Measurements from ENCODE around the gene KRT6C.
"Not testable (repeated sequence)": the region's sequence is repeated elsewhere in the genome, so short reads cannot be mapped to it uniquely, and the experiment has no call there.

The KRT6C gene

GRCh38 chr12:52499806-52500560 is 26.4 kb upstream of the KRT6C start:
- DNase-seq, result no peak

DNA sequence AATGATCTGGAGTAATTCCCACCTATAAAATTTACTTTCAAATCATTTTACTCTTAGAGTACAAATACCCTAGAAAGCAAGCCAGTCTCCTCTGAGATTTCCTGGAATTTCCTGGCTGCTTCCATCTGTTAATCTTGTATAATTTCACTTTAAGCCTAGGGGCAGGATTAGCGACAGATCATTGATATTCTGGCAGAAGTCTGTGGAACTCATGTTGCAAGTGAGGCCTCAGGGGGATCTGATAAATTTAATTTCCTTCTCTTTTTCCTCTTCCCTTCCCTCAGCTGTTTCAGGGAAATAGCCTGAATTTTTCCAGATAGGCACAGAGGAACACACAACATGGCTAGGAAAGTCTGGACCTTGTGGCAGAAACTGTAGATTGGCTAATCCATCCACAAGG is 25.3 kb upstream of the KRT6C start:
- DNase-seq, result no peak

DNA sequence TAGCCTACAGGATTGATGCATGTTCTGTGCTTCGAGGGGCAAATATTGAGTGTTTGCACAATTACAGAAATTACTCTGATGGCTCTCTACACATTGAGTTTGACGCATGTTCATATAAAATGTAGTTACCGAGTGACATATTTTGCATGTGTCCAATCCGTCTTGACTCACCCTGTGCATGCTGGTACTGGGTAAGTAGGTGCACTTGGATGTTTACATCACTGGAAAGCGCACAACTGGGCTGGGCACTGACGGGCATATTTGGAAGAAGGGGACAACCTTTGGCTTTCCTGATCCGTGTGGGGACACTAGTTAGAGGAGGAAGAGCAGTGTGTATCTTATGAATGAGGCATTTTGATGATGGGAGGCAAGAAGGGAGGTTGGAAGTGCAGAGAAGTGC is 24.4 kb upstream of the KRT6C start:
- DNase-seq, result no peak

- DNase-seq, result no peak
These were observed 23.0 kb upstream of the KRT6C start for GRCh38 chr12:52496590-52497071.

DNA sequence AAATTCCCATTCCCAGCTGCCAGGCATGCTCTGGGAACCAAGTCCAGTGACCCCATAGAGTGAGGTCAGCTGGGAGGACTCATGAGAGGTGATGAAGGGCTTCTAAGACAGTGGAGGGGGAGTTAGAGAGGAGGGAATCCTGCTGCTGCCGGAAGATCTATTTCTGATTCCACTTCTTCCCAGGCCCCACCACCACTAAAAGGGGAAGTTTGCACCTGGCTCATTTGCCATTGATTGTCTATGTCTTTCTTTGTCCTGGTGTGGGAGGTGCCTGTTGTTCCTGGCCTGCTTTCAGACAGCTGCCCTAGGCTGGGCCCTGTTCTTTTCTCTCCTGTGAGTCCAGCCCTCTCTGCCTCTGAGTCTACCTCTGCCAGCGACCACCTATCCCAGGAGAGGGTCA is 22.4 kb upstream of the KRT6C start:
- DNase-seq, result no peak

- no peak for DNase-seq
These were observed 21.8 kb upstream of the KRT6C start for GRCh38 chr12:52495389-52495788.

DNA sequence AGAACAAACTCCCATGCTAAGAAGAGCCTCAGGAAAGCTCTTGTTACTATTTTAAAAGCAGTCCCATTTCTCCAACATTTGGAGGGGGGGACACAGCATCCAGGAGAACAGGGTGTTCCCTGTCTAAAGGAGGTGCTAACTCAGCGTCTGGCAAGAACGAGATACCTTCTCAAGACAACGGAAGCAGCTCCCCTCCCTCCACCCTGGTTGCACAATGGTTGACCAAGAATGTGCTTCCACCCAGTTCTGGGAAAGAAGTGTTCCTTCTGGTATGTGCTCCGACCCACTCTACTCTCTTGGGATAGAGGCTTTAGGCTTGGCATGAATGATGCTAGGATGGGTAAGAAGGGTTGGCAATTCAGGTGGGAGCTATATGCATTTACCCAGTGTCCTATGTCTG is 20.9 kb upstream of the KRT6C start:
- DNase-seq, result no peak

- DNase-seq, result no peak
These were observed 20.5 kb upstream of the KRT6C start for GRCh38 chr12:52494100-52494499.

- DNase-seq, result no peak
These were observed 19.6 kb upstream of the KRT6C start, which contains the start of gene KRT6A for GRCh38 chr12:52493172-52493571. TSS of gene KRT6A (minus strand) at chr12:52493257. CDS start at chr12:52493188, 69 bp downstream.

- not testable (repeated sequence) for DNase-seq
These were observed 18.8 kb upstream of the KRT6C start for GRCh38 chr12:52492405-52492804.

GRCh38 chr12:52491495-52491894 is 17.9 kb upstream of the KRT6C start:
- DNase-seq, result not testable (repeated sequence)

- no peak for DNase-seq
These were observed 15.1 kb upstream of the KRT6C start for GRCh38 chr12:52488736-52489135.

DNA sequence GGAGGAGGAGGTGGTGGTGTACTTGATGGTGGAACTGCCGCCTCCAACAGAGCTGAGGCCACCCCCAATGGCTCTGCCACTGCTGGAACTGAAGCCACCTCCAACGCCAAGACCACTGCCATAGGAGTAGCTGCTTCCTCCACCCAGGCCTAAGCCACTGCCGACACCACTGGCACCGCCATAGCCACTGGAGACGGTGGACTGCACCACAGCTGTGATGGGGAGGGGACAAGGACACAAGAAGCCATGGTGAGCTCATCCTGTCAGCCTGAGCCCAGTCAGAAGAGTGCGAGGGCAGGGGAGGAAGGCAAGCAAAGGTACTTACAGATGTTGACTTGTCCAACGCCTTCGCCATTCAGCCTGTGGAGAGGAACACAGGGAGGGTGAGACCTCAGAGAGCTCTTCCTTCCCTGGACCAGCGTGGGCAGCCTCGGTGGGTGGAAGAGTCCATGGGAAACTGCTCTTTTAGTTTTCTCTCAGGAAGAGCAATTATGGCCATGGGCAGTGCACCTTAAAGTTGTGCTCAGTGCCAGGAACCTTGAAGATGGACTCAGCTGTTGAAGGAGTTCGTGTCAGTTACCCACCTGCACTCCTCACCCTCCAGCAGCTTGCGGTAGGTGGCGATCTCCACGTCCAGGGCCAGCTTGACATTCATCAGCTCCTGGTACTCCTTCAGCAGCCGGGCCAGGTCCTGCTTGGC is 14.3 kb upstream of the KRT6C start:
- not testable (repeated sequence) for DNase-seq

DNA sequence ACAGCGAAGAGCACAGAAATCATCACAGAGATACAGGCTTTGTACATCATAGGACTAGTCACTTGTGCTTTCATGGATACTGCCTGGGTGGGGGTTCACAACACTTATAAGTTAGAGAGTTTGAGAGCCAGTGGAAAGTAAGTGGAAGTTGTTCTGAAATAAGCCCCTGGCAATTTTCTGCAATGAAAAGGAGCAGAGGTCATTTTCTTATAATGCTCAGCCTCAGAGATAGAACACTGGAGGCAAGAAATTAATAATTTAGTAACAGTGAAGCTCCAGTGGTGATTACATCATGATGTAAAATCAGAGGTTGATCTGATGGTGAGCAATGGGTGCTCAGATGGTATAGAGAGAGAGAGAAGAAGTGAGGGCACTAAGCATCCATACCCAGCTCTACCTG is 13.6 kb upstream of the KRT6C start:
- no peak for DNase-seq

DNA sequence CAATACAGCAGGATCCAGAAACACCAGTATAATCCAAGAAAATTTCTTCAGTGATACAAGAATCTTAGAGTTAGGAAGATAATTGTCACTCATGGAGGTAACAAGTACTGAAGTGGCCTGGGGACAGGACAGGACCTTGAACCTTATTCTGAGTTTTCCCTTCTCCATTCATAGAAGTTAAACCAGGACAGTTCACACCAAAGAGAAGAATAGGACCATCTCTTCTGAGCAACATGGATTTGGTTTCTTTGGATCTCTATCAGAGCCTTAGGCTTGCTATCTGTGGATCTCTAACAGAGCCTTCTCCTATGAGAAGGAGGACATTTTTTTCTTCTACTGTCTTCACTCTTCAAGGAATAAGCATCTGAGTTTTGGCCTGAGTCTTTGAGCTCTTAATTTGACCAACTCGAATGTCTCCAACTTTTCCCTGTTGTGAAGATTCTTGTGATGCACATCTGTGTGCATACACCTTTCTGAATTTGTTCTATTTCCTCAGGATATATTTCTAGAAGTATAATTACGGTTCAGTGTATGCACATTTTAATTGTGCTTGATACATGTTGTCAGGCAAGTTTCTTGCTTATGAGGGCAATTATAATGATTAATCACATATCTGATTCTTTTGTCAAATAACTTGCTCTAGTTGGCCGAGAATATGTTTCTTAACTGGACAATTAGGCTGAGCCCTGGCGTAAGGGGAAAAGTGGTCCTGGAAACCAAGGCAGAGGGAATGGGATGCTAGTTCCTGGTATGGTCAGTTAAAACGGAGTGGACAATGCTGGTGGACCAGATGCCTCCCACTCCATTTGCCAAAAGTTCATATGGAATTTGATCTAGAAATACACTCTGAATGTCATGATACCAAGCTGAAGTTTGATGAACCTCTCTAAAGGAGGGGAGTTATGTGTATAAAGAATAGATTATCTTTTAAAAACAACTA is 12.8 kb upstream of the KRT6C start:
- no peak for DNase-seq

GRCh38 chr12:52480073-52480472 is 6.5 kb upstream of the KRT6C start:
- DNase-seq, result no peak

DNA sequence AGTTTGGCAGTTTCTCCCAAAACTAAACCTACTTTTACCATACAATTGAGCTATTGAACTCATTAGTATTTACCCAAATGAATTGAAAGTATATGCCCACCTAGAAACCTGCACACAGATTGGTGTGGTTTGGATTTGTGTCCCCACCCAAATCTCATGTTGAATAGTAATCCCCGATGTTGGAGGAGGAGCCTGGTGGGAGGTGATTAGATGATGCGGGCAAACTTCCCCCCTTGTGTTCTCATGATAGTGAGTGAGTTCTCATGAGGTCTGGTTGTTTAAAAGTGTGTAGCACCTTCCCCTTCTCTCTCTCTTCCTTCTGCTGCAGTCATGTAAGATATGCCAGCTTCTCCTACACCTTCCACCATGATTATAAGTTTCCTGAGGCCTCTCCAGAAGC is 4.0 kb upstream of the KRT6C start:
- no peak for DNase-seq

DNA sequence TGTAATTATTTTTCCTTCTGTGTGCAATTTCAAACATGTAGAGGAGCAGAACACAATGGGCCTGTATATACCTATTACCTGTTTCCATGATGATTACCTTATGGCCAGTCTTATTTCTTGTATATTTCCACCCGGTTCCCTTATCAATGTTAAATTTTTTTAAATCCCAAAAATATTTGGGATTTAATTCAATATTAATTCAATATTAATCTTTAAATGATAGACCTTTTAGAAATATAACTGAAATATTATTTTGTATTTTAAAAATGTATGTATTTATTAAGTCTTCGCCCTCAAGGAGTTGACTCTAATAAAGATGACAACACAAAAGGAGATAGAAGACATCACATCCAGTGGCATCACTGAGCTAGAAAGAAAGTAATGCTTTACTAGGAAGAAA is 607 bp upstream of the KRT6C start:
- no peak for DNase-seq

- DNase-seq, result no peak
These were observed 3.8 kb downstream of the KRT6C start for GRCh38 chr12:52469853-52470252.

DNA sequence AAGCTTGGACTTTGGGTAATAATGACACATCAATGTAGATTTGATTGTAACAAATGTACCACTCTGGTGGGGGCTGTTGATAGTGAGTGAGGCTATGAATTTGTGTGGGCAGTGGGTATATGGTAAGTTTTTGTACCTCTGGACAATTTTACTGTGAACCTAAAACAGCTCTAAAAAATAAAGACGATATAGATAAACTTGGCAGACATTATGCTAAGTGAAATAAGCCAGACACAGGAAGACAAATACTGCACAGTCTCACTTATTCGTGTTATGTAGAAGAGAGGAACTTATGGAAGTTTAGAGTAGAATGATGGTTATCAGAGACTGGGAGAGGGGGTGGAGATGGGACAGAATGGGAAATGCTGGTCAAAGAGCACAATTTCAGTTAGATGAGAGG is 8.7 kb downstream of the KRT6C start:
- DNase-seq, result no peak

DNA sequence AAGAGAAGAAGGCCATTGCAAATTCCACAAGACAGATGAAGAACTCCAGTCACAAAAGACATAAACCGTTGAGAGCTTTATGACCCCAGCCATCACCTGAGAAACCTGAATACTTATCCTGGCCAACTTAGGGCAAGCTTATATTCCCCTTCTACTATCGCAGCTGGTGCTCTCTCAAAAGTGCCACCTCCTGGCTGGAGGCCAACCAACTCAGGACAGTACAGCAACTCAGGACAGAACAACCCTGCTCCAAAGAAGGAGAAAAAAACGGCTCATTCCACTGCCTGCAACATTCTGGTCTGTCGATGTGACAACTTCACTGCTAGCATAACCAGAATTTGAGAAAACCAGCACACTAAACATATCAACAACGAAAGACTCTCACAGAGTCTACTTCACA is 11.9 kb downstream of the KRT6C start:
- no peak for DNase-seq

DNA sequence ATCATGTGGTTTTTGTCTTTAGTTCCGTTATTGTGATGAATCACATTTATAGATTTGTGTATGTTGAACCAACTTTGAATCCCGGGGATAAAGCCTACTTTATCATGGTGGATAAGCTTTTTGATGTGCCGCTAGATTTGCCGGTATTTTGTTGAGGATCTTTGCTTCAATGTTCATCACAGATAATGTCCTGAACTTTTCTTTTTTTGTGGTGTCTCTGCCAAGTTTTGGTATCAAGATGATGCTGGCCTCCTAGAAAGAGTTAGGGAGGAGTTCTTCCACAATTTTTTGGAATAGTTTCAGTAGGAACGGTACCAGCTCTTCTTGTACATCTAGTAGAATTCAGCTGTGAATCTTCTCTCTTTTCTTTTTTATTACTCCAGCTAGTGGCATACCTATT is 14.7 kb downstream of the KRT6C start:
- DNase-seq, result no peak

GRCh38 chr12:52455821-52456220 is 17.8 kb downstream of the KRT6C start:
- DNase-seq, result no peak

Measured in Kasumi-1 (cell line).